Measurements from ENCODE around the gene RBMS1. TPM values are rescaled to one million over a fixed set of nuclear protein-coding genes. Genes with fewer than 3 reads are reported as not detected.

RBMS1 gene
- total and polyA plus RNA-seq, 2 experiments from 2014 or later, result 55.5 to 94.8 TPM

DNA sequence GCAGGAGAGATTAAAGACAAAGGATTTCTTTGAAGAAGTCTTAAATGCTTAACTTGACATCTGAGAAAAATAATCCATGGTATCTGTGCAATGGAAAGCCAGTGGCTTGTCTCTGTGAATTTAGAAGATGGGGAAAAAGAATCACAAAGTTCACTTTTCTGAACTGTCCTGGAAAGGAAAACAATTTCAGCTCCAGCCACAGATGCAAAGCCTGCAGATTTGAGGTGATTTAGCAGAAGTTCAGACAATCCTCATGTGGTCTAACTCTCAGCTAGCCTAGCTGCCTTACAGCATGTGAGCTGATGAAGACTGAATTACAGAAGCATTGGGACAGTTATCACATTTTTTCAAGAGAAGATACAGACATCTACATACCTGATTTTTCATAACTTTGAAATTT, 166.8 kb downstream of the RBMS1 start:
- ATAC-seq (no peak), DNase-seq (ENCODE audit: low spot score) (no peak)
- no peak overlapping the region for H3K4me2 ChIP-seq
- TF ChIP-seq, protein P1, sequence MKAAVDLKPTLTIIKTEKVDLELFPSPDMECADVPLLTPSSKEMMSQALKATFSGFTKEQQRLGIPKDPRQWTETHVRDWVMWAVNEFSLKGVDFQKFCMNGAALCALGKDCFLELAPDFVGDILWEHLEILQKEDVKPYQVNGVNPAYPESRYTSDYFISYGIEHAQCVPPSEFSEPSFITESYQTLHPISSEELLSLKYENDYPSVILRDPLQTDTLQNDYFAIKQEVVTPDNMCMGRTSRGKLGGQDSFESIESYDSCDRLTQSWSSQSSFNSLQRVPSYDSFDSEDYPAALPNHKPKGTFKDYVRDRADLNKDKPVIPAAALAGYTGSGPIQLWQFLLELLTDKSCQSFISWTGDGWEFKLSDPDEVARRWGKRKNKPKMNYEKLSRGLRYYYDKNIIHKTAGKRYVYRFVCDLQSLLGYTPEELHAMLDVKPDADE (IDR thresholded peaks at IDR 0.05), result no peak
- TF ChIP-seq STAT1 (IDR thresholded peaks at IDR 0.05; ENCODE audit: unreplicated experiment) (no peak), CREB1 (CRISPR knock-in tag; IDR thresholded peaks at IDR 0.05; ENCODE audit: low read depth) (no peak), POLR2AphosphoS5 (IDR thresholded peaks at IDR 0.05; ENCODE audit: low read depth) (no peak), EZH2phosphoT487 (IDR thresholded peaks at IDR 0.05; ENCODE audit: unreplicated experiment) (no peak), NANOG (IDR thresholded peaks at IDR 0.05; ENCODE audit: borderline replicate concordance) (no peak), EZH2 (IDR thresholded peaks at IDR 0.05; ENCODE audit: low read depth, unreplicated experiment) (no peak), ZNF114 (CRISPR knock-in tag; IDR thresholded peaks at IDR 0.05) (no peak), ZNF331 (CRISPR knock-in tag; IDR thresholded peaks at IDR 0.05; ENCODE audit: low read depth) (no peak), JUNB (IDR thresholded peaks at IDR 0.05; ENCODE audit: unreplicated experiment) (no peak)
- TF ChIP-seq, protein P2, sequence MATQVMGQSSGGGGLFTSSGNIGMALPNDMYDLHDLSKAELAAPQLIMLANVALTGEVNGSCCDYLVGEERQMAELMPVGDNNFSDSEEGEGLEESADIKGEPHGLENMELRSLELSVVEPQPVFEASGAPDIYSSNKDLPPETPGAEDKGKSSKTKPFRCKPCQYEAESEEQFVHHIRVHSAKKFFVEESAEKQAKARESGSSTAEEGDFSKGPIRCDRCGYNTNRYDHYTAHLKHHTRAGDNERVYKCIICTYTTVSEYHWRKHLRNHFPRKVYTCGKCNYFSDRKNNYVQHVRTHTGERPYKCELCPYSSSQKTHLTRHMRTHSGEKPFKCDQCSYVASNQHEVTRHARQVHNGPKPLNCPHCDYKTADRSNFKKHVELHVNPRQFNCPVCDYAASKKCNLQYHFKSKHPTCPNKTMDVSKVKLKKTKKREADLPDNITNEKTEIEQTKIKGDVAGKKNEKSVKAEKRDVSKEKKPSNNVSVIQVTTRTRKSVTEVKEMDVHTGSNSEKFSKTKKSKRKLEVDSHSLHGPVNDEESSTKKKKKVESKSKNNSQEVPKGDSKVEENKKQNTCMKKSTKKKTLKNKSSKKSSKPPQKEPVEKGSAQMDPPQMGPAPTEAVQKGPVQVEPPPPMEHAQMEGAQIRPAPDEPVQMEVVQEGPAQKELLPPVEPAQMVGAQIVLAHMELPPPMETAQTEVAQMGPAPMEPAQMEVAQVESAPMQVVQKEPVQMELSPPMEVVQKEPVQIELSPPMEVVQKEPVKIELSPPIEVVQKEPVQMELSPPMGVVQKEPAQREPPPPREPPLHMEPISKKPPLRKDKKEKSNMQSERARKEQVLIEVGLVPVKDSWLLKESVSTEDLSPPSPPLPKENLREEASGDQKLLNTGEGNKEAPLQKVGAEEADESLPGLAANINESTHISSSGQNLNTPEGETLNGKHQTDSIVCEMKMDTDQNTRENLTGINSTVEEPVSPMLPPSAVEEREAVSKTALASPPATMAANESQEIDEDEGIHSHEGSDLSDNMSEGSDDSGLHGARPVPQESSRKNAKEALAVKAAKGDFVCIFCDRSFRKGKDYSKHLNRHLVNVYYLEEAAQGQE (IDR thresholded peaks at IDR 0.05; ENCODE audit: unreplicated experiment), result no peak
- TF ChIP-seq, protein P3, sequence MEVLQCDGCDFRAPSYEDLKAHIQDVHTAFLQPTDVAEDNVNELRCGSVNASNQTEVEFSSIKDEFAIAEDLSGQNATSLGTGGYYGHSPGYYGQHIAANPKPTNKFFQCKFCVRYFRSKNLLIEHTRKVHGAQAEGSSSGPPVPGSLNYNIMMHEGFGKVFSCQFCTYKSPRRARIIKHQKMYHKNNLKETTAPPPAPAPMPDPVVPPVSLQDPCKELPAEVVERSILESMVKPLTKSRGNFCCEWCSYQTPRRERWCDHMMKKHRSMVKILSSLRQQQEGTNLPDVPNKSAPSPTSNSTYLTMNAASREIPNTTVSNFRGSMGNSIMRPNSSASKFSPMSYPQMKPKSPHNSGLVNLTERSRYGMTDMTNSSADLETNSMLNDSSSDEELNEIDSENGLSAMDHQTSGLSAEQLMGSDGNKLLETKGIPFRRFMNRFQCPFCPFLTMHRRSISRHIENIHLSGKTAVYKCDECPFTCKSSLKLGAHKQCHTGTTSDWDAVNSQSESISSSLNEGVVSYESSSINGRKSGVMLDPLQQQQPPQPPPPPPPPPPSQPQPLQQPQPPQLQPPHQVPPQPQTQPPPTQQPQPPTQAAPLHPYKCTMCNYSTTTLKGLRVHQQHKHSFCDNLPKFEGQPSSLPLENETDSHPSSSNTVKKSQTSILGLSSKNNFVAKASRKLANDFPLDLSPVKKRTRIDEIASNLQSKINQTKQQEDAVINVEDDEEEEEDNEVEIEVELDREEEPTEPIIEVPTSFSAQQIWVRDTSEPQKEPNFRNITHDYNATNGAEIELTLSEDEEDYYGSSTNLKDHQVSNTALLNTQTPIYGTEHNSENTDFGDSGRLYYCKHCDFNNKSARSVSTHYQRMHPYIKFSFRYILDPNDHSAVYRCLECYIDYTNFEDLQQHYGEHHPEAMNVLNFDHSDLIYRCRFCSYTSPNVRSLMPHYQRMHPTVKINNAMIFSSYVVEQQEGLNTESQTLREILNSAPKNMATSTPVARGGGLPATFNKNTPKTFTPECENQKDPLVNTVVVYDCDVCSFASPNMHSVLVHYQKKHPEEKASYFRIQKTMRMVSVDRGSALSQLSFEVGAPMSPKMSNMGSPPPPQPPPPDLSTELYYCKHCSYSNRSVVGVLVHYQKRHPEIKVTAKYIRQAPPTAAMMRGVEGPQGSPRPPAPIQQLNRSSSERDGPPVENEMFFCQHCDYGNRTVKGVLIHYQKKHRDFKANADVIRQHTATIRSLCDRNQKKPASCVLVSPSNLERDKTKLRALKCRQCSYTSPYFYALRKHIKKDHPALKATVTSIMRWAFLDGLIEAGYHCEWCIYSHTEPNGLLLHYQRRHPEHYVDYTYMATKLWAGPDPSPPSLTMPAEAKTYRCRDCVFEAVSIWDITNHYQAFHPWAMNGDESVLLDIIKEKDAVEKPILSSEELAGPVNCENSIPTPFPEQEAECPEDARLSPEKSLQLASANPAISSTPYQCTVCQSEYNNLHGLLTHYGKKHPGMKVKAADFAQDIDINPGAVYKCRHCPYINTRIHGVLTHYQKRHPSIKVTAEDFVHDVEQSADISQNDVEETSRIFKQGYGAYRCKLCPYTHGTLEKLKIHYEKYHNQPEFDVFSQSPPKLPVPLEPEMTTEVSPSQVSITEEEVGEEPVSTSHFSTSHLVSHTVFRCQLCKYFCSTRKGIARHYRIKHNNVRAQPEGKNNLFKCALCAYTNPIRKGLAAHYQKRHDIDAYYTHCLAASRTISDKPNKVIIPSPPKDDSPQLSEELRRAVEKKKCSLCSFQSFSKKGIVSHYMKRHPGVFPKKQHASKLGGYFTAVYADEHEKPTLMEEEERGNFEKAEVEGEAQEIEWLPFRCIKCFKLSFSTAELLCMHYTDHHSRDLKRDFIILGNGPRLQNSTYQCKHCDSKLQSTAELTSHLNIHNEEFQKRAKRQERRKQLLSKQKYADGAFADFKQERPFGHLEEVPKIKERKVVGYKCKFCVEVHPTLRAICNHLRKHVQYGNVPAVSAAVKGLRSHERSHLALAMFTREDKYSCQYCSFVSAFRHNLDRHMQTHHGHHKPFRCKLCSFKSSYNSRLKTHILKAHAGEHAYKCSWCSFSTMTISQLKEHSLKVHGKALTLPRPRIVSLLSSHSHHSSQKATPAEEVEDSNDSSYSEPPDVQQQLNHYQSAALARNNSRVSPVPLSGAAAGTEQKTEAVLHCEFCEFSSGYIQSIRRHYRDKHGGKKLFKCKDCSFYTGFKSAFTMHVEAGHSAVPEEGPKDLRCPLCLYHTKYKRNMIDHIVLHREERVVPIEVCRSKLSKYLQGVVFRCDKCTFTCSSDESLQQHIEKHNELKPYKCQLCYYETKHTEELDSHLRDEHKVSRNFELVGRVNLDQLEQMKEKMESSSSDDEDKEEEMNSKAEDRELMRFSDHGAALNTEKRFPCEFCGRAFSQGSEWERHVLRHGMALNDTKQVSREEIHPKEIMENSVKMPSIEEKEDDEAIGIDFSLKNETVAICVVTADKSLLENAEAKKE (CRISPR knock-in tag; IDR thresholded peaks at IDR 0.05), result no peak
- TF ChIP-seq, protein P4, sequence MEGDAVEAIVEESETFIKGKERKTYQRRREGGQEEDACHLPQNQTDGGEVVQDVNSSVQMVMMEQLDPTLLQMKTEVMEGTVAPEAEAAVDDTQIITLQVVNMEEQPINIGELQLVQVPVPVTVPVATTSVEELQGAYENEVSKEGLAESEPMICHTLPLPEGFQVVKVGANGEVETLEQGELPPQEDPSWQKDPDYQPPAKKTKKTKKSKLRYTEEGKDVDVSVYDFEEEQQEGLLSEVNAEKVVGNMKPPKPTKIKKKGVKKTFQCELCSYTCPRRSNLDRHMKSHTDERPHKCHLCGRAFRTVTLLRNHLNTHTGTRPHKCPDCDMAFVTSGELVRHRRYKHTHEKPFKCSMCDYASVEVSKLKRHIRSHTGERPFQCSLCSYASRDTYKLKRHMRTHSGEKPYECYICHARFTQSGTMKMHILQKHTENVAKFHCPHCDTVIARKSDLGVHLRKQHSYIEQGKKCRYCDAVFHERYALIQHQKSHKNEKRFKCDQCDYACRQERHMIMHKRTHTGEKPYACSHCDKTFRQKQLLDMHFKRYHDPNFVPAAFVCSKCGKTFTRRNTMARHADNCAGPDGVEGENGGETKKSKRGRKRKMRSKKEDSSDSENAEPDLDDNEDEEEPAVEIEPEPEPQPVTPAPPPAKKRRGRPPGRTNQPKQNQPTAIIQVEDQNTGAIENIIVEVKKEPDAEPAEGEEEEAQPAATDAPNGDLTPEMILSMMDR (conservative IDR thresholded peaks at IDR 0.05; ENCODE audit: low read depth in 2 of 2), result no peak
- H4K20me1 ChIP-seq (replicated peaks; ENCODE audit: insufficient read depth), result no peaks in the 10 kb centered on the region; the same call in 1 of the 2 replicates
- no peak overlapping the region for H3K4me3 ChIP-seq
- peaks cover 39% of the 10 kb centered on the region for H3K79me2 ChIP-seq (replicated peaks; ENCODE audit: insufficient read depth)
- Mint-ChIP-seq H3K27ac (no peak overlapping the region), H3K36me3 (ENCODE audit: low read depth) (no peaks in the 10 kb centered on the region), H3K4me3 (no peak overlapping the region), H3K9me3 (no peaks in the 10 kb centered on the region), H3K4me1 (peaks cover 36% of the 10 kb centered on the region), H3K27me3 (ENCODE audit: insufficient read depth, low read depth, poor library complexity) (no peaks in the 10 kb centered on the region)
- peaks cover 7% of the 10 kb centered on the region; the same call in 1 of the 2 replicates for H3K4me1 ChIP-seq (ENCODE audit: insufficient read depth)
- no peak overlapping the region for H3K27ac ChIP-seq (ENCODE audit: low read depth)
- H2AFZ ChIP-seq, result no peak overlapping the region
- no peaks in the 10 kb centered on the region for H3K27me3 ChIP-seq (ENCODE audit: insufficient read depth)
- H3K36me3 ChIP-seq (ENCODE audit: insufficient read depth), result no peaks in the 10 kb centered on the region
- no peaks in the 10 kb centered on the region for H3F3A ChIP-seq (replicated peaks; ENCODE audit: low read depth)
- H3K9me2 ChIP-seq (ENCODE audit: insufficient read depth), result no peaks in the 10 kb centered on the region

Data from GM23338 (cell line).